GM21576 (cell line): ENCODE measurements around the gene GAPT.
A peak's percentile ranks its signal among the peaks of the same experiment; 100 is the strongest.

ENCODE experiments used
- ATAC-seq: cut with Tn5 transposase; IDR thresholded peaks from one replicate; pipeline ENCODE4 v1.9.1; 2021; ENCODE audit warnings: mild to moderate bottlenecking, moderate library complexity; ENCODE audit not compliant: unreplicated experiment

GAPT gene

DNA sequence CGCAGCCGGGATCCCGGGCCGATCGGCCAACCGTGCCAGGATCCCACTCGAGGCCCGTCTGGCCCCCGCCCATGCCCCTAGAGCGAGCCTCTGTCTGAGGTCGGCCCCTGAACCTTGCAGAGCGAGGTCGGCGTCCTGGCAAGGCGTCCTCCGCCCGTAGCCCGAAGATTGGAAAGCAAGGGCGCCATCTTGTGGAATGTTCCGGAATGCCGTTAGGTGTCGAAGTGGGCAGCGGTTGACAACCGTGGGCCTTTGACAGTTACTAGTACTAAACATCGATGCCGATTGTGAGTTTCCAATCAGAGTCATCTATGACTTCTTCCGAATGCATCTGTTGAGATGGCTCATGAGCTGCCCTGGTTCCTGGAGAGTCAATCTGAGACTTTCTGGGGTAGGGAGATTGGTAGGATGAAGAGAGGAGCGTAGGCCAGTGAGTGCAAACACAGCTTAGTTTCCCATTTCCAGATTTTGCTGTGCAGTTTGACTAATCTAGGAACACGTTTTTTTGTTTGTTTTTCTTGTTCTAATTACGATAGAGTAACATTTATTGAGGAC is 30.4 kb upstream of the GAPT start:
- ATAC-seq: peak; percentile 76

DNA sequence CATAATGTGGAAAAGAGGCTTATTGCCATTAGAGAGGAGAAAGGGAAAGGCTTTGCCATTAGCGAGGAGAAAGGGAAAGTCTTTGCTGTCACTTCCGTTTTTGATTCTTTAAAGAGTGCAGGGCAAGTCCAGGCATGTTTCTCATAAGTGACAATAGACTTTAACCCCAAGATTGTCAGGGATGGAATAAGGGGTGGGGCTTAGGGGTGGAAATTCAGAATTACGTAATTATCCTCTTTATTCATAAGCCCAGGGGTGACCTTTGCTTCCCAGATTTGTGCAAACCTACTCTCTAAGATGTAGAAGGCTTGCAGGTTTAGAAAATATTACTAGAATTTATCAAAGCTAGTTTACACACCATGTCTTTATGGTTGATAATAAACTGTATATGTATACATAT is 29.1 kb upstream of the GAPT start:
- ATAC-seq: no peak

DNA sequence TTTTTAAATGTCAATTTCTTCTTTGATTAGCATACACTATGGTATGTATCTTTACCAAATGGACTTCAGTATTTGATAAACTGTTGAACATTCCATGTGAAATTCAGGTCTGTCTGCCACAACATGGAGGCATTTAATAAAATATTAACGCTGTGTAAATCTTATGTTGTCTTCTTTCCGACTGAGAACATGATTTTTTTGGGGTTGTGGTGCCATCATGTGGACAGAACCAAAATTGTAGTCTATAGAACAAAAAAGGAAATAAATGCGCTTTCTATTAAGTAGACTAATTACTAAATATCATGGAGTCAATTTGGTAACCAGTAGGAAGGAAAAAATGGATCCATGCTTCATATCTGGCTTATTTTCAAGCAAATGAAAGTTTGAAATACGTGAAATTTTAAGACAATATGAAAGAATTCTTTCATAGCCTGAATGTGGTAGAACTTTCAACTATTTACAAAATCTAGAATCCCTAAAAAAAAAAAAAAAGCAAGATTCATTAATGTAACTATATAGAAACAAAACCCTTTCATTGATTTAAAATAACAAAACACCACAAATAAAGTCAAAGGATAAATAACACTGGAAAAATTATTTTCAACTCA is 28.5 kb upstream of the GAPT start:
- no peak for ATAC-seq

DNA sequence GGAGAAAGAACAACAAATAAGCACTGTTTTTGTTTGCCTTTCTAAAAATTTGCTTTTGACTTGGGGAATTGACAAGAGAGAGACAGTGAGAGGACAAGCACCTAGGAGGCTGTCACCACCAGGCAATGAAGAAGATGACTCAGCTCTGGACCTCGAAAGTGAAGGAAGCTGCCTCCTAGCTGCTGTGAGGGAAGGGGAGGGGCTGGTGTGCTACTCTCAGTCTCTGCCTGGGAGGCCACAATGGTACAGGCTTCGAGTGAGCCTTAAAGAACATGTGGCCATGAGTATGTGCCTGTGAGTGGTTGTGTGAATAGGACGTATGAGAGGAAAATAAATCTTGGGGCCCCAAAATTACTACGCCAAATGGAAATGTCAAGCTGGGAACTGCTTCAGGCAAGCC is 24.3 kb upstream of the GAPT start:
- ATAC-seq: peak; percentile 99

DNA sequence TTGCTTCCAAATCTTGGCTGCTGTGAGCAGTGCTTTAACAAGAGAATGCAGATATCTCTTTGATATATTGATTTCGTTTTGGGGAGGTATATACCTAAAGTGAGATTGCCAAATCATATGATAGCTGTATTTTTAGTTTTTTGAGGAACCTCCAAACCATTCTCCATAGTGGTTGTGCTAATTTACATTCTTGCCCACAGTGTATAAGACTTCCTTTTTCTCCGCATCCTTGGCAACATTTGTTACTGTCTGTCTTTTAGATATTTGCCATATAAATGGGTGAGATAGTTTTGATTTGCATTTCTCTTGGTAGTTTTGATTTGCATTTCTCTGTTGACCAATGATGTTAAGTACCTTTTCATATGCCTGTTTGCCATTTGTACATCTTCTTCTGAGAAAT is 21.3 kb upstream of the GAPT start:
- no peak for ATAC-seq

DNA sequence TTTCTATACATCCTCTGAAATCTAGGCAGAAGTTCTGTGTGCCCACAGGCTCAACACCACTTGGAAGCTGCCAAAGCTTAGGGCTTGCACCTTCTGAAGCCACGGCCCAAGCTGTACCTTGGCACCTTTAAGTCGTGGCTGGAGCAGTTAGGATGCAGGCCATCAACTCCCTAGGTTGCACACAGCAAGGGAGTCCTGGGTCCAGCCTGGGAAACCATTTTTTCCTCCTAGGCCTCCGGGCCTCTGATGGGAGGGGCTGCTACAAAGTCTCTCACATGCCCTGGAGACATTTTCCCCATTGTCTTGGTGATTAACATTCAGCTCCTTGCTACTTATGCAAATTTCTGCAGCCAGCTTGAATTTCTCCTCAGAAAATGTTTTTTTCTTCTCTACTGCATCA is 15.8 kb upstream of the GAPT start:
- ATAC-seq: no peak

DNA sequence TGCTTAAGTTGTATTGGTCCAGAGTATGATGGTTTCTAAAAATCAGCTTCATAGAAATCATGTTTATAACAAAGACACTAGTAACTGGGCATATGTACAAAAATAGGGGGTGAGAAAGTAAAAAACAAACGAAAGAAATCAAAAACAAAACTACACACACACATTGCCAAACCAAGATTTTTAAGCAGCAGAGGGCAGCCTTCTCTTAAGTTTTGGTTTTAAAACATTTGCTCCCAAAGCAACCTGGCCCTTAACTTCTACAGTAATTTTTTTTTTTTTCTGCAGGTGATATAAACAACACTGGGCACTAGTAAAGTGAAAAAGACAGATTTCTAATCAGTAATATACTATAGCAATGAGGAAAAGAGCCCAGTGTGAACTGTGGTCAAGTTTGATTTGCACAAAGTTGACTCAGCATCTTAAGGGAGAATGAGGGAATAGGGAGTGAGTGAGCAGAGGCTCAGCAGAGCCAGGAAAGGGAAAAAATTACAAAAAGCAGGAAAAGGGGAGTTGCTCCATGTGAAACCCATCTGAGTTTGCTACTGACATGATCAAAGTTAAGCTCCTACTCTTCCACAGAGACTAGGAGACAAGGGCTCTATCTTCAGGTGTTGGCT is 13.4 kb upstream of the GAPT start:
- ATAC-seq: no peak

DNA sequence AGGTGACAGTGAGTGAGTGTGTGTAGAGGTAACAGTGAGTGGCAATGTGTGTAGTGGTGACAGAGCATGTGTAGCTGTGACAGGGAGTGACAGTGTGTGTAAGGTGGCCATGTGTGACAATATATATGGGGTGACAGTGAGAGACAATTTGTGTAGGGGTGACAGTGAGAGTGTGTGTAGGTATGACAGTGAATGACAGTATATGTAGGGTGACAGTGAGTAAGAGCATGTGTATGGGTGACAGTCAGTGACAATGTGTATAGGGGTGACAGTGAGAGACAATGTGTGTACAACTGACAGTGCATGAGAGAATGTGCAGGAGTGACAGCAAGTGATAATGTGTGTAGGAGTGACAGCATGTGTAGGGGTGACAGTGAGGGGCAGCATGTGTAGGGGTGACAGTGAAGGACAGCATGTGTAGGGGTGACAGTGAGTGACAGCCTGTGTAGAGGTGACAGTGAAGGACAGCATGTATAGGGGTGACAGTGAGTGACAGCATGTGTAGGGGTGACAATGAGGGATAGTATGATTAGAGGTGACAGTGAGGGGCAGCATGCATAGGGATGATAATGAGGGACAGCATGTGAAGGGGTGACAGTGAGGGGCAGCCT is 10.1 kb upstream of the GAPT start:
- no peak for ATAC-seq

DNA sequence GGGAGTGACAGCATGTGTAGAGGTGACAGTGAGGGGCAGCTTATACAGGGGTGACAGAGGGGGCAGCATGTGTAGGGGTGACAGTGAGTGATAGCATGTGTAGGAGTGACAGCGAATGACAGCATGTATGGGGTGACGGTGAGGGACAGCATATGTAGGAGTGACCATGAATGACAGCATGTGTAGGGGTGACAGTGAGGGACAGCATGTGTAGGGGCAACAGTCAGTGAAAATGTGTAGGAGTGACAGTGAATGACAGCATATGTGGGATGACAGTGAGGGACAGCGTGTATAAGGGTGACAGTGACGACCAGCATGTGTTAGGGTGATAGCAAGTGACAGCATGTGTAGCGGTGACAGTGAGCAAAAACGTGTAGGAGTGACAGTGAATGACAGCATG is 9.4 kb upstream of the GAPT start:
- no peak for ATAC-seq

DNA sequence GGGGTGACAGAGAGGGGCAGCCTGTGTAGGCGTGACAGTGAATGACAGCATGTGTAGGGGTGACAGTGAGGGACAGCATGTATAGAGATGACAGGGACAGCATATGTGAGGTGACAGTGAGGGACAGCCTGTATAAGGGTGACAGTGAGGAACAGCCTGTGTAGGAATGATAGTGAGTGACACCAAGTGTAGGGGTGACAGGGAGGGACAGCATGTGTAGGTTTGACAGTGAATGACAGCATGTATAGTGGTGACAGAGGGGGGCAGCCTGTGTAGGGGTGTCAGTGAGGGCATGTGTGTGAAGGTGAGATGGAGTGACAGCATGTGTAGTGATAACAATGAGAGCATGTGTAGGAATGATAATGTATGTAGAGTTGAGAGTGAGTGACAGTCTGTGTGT is 8.7 kb upstream of the GAPT start:
- ATAC-seq: no peak

DNA sequence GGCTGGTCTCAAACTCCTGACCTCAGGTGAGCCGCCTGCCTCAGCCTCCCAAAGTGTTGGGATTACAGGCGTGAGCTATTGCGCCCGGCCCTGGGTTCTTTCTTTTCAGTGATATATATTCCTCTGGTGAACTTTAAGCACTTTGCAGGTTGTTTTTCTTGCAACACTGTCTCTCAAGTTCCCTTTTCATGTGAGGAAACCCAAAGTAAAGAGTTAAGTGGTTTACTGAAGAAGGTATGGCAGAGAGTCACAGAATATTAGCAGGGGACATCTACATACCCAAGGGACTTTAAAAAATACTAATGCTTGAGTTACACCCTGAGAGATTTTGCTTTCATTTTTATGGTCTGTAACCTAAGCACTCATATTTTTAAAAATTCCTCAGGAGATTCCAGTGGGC is 6.7 kb upstream of the GAPT start:
- no peak for ATAC-seq

DNA sequence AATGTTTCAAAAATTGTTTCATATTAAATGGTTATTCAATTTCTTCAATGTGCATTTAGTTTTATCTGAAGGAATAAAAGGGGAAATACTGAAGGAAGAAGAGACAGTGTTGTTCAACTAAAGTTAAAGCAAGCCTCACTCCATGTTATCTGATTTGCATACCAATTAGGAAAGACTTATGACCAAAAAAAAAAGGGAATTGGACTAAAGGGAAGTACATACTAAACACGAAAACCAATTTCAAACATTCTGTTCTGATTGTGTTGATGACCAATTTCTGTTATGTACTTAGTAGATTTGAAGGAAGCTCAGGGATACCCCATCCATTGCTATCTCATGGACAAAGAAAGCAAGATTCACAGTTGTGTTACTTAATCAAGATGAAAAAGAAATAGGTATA is 4.9 kb upstream of the GAPT start:
- ATAC-seq: no peak

DNA sequence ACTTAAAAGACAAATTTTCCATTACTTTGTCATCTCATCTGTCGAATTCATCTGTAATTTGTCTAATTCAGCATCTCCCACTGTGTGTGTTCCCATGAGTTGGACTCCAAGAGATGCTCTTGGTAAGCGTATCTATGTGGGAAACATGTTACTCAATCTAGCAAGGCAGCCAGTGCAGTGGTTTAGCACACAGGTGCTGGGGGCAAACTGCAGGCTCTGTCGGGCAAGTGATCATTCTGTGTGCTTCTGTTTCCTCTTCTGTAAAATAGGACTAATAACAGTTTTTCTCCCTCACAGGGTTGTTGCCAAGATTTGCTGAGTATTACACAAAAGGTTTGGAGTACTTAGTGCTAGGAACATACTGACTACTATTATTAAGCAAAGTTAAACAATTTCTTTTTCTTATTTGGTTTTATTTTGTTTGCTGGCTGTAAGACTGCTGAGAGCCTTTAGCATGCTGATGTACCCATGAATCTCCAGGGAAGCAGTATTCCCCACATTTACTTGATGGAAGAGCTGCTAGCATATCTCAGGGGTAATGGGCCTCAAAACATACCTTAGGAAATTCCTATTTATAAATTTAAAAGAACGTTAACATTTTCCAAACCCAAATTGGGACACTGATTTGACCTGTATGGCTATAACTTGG is 709 bp upstream of the GAPT start:
- no peak for ATAC-seq

DNA sequence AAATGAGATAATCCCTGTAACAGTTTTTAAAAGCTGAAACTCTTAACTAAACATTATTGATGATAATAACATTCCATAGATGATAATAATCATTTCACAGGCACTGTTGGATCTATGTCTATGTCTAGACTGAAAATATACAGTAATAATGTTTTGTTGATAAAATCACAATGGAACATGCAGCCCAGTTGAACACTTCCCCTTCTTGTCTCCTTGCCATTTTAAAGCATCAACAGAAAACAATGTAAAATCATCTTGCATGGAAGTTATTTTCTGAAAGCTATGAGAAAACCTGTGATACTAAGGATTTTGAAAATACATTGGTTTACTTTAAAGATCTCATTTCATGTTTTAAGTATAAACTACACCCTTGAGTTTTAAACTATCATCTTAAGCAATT is 1.9 kb downstream of the GAPT start:
- no peak for ATAC-seq

DNA sequence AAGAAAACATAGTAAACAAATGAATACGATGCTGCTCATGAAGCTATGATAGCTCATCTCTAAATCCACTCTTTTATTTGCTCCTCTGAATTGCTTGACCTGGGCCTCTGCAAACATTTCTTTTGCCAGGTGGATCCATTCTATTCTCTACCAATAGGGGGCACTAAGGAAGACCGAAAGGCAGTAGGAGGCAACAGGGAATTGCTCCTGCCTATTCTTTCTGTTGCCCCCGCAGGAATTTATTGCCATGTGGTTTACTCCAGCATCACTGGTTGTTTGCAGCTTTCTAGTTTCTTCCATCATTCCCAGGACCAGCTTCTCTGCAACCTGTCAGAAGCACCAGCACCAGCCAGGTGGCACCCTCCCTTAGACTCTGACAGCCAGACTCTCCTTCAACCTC is 5.3 kb downstream of the GAPT start:
- ATAC-seq: no peak

DNA sequence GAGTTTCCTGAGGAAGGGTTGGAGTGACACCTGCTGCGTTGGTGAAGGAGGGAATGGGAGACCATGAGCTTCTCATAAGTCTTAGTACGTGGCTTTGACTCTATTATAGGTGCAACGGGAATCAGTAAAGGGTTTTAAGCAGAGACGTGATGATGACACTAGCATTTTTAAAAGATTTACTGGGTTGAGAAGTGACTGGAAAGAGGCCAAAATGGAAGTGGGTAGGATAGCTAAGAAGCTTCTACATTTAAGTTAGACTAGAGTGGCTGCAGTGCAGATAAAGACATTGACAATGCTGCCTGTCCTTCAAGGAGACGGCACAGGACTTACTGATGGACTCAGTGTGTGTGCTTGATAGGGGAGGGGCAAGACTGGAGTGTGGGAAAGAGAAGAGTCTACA is 6.2 kb downstream of the GAPT start:
- no peak for ATAC-seq

DNA sequence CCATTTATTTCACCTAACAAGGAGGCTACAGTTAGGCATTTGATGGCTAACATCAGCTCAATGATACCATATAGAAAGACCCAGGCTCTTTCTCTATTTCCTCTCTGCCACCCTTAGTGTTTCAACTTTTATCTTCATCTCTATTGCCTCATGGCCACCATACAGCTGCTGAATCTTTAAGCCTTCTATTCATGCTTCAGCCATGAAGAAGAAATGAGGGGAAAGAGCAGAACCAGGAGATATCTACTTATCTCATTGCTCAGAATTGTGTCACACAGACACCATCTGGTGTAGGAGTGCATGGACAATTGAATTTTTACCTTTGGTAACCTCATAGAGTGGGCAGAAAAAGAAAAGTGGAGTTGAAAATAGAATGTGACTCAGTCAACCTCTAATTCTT is 6.7 kb downstream of the GAPT start:
- no peak for ATAC-seq

DNA sequence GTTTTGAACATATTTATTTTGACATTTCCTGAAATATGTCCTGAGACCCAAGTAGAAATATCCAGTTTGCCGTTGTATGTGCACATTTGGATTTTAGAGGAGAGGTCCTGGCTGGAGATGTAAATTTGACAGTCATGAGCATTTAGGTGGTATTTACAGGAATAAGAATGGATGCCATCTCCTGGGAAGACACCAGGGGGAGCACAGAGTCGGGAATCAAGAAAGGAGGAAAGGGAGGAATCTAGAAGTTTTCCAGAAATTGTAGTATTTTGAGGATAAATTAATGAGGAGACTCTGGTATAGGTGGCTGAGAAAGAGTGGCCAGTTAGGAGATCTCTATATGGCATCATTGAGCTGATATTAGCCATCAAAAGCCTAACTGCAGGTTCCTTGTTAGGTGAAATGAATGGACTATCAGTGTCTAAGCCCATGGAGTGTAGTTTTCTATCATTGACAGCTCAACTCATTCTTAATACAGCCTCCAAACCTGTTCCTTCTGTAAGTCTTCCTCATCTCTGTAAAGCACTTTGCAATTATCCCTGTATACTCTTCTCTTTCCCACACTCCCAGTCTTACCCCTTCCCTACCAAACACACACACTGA is 7.2 kb downstream of the GAPT start:
- ATAC-seq: no peak

DNA sequence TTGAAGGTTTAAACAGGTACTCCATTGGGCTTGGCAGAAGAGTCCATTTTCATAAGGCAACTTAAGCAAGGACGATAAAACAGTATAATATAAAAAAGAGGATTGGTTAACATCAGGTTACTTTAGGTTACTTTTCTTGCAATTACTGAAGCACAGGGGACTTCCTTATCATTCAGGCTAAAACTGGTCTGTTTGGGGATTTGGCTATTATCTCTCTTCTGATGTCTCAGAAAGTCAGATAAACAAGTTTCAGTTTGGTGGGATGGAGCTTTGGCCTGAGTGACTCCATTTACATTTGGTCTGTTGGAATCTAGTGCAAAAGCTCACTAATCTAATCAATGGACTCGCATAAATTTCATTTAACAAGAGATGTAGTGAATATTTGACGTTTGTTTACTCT is 8.0 kb downstream of the GAPT start:
- ATAC-seq: no peak

DNA sequence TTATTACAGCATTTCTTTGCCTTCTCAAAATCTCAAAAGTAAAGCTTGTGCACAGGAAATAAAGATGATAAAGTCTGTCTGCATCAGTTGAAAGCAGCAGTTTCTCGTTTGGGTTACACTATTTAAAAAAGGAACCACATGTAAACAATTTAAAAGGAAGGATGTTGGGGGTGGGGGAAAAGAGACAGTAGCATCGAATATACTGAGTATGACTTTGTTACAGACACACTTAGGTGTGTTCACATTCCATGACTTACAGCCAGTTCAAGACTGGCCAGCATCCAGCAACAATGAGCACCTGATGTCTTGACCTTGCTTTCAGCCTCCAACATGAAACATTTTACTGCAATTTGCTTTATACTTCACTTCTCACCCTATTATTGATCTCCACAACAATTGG is 8.7 kb downstream of the GAPT start:
- no peak for ATAC-seq

DNA sequence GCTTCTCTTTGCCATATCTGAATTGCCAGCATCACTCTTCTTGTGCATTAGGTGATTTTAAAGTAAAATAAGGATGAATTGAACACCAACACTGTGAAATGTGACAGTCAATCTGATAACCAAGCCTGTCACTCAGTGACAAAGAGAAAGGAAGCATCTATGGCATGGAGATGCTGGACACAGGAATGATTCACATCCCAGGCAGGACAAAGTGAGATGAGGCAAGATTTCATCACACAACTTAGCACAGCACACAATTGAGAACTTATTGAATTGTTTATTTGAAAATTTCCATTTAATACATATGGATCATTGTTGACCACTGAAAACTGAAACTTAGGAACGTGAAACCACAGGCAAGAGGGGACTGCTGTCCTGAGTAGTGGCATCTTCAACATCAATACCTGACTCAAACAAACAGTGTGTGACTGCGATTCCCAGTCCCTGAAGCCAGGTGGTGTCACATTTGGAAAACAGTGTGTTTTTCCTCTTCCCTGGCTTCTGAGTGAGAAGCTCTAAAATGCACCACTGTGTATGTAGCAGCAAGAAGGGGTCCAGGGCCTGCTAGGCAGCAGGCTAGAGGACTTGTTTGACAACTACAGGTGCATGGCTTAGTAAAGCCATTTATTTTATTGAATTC is 10.7 kb downstream of the GAPT start:
- ATAC-seq: no peak
